ENCODE results near the gene KIF6. TPM values are rescaled to one million over a fixed set of nuclear protein-coding genes. Genes with fewer than 3 reads are reported as not detected.

The KIF6 gene
- total RNA-seq, 4 donors from 2014 or later: 0.26 to 1.8 (median 1.6) TPM; not detected in 1

- TF ChIP-seq POLR2A (IDR thresholded peaks at IDR 0.05): no peak
- no peak for TF ChIP-seq CTCF (IDR thresholded peaks at IDR 0.05)
- Histone ChIP-seq H3K27ac (no peak overlapping the region), H3K9me3 (no peaks in the 10 kb centered on the region), H3K36me3 (no peaks in the 10 kb centered on the region), H3K4me3 (no peak overlapping the region), H3K27me3 (no peaks in the 10 kb centered on the region), H3K4me1 (no peaks in the 10 kb centered on the region)
- intact Hi-C loops (cut with DNase I; ENCODE audit: low total_unique reads): no loop called here
- DNase-seq: no peak
Measured at GRCh38 chr6:39439342-39440038, 285.7 kb downstream of the KIF6 start.

GRCh38 chr6:39433630-39434029 lies 291.6 kb downstream of the KIF6 start:
- Histone ChIP-seq H3K9me3 (no peaks in the 10 kb centered on the region), H3K27me3 (no peaks in the 10 kb centered on the region), H3K36me3 (no peaks in the 10 kb centered on the region), H3K4me3 (no peak overlapping the region), H3K4me1 (no peaks in the 10 kb centered on the region), H3K27ac (no peak overlapping the region)
- intact Hi-C loops (cut with DNase I; ENCODE audit: low total_unique reads): no loop called here
- no peak for TF ChIP-seq CTCF (IDR thresholded peaks at IDR 0.05)
- TF ChIP-seq POLR2A (IDR thresholded peaks at IDR 0.05): no peak
- DNase-seq: no peak

GRCh38 chr6:39432330-39433025 lies 292.7 kb downstream of the KIF6 start:
- intact Hi-C loops (cut with DNase I; ENCODE audit: low total_unique reads): no loop called here
- H3K27me3 ChIP-seq: no peaks in the 10 kb centered on the region
- TF ChIP-seq POLR2A (IDR thresholded peaks at IDR 0.05) (no peak), CTCF (IDR thresholded peaks at IDR 0.05) (no peak)
- DNase-seq: no peak
- H3K36me3 ChIP-seq: no peaks in the 10 kb centered on the region
- no peaks in the 10 kb centered on the region for H3K4me1 ChIP-seq
- no peak overlapping the region for H3K4me3 ChIP-seq
- H3K27ac ChIP-seq: no peak overlapping the region
- no peaks in the 10 kb centered on the region for H3K9me3 ChIP-seq

- intact Hi-C loops (cut with DNase I; ENCODE audit: low total_unique reads): no loop called here
- H3K36me3 ChIP-seq: no peaks in the 10 kb centered on the region
- H3K4me1 ChIP-seq: no peaks in the 10 kb centered on the region
- peak overlapping the region in 1 of 2 donors; percentile 11 for H3K27ac ChIP-seq
- peak in 1 of 2 donors; percentile 19 for DNase-seq
- H3K27me3 ChIP-seq: no peaks in the 10 kb centered on the region
- no peak overlapping the region for H3K4me3 ChIP-seq
- no peaks in the 10 kb centered on the region for H3K9me3 ChIP-seq
- TF ChIP-seq POLR2A (IDR thresholded peaks at IDR 0.05) (no peak), CTCF (IDR thresholded peaks at IDR 0.05) (no peak)
Measured at GRCh38 chr6:39430871-39431523, 294.2 kb downstream of the KIF6 start.

DNA sequence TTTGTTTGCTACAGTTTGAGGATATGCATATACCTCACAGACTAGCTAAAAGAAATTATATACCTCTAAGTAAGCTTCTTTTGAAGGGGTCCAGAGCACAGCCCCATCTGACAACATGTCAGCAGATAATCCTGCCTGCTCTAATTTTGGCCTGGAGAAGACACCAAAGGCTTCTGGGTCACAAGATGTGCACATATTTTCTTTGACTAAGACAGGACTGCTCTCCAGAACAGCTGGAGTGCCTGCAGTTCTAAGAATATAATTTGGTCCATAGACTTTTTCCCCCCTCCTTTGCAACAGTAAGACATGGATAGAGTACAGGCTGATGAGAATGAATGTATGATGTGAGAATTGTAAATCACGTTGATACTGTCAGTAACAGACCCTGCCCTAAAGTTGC lies 294.8 kb downstream of the KIF6 start:
- DNase-seq: no peak
- intact Hi-C loops (cut with DNase I; ENCODE audit: low total_unique reads): no loop called here
- H3K36me3 ChIP-seq: no peaks in the 10 kb centered on the region
- peak overlapping the region in 1 of 2 donors; percentile 11 for H3K27ac ChIP-seq
- no peaks in the 10 kb centered on the region for H3K27me3 ChIP-seq
- H3K9me3 ChIP-seq: no peaks in the 10 kb centered on the region
- H3K4me1 ChIP-seq: no peaks in the 10 kb centered on the region
- TF ChIP-seq POLR2A (IDR thresholded peaks at IDR 0.05): no peak
- TF ChIP-seq CTCF (IDR thresholded peaks at IDR 0.05): no peak
- no peak overlapping the region for H3K4me3 ChIP-seq

Measured in uterus (tissue), 4 donors.